Measurements from ENCODE around the gene TGFBR3.

TGFBR3 gene

GRCh38 chr1:91776068-91776794 lies 109.7 kb downstream of the TGFBR3 start:
- DNase-seq, result no peak

DNA sequence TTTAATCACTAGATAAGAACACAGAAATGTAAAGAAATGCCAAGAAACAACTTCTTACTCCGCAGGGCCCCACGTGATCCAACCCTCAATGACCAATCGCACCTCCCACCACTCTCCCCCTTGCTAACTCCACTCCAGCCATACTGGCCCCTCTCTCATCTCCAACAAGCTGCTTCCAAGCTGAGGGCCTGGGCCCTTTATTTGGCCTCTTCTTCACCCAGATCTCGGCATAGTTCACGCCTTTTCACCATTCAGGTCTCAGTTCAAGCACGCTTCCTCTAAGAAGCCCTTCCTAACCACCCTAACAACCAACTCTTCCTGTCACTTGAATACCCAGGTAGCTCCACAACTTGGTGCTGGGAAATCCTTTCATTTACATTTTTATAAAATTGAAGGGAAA lies 110.7 kb downstream of the TGFBR3 start:
- no peak for DNase-seq

DNA sequence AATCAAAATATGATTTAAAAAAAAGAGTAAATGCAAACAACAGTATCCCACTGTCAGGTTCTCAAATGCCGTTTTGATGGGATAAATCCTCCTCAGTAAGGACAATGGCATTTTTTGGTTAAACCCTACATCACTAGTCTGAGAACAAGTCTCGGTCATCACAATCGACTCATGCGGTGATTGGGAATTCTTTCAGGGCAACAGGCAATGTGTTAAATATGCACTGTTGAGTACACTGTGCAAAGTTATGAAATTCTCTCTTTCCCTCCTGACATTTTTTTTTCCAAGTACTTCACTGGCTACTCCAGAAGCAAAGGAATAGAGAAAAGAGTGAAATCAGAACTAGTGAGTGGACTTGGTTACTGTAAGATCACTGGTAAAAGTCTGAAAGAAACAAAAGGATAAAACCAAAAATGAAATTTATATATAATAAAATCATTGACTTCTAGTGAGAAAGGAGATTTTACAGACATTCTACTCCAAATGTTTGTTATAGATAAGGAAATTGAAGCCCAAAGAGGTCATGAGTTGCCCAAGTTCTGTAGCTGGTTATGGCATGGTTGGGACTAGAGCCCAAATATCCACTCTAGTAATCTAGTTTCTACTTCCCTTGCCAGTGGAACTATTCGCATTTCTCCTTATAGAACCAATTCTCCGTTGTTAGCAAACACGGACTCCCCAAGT lies 111.3 kb downstream of the TGFBR3 start:
- no peak for DNase-seq

DNA sequence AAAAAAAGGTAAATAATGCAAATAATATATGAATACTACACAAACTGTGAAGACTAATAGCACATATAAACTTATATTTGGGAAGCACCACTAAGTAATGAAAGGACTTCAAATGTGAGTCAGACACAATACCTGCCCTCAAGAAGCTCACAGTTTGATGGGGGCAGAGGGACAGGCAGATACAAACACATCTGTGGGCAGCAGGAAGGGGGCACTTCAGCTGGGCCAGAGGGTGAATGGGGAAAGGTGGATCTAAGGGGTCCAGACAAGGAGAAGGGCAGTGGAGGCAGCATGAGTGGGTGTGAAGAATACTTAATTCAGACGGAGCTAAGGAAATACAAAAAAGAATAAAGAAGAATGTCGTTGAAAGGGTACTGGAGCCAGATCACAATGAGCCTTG lies 114.2 kb downstream of the TGFBR3 start:
- DNase-seq, result no peak

GRCh38 chr1:91770667-91771268 lies 115.2 kb downstream of the TGFBR3 start:
- DNase-seq, result no peak

DNA sequence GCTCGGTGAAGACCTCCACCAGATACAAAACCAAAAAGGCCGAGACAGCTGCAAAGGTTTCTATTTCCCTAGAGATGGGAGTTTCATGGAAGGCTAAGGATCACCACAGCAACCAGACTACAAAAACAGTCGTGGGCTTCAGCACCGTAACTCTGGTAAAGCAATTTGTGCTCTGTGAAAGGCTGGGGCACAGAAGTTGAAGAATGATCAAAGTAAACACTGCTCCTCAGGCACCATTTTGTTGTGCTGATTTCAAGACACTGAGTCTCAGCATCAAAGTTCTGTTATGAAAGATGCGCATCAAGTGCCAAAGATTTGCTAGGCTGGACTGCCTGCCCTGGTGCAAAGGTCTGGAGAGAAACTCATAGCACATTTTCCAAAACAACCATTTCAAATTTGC lies 116.2 kb downstream of the TGFBR3 start:
- no peak for DNase-seq

DNA sequence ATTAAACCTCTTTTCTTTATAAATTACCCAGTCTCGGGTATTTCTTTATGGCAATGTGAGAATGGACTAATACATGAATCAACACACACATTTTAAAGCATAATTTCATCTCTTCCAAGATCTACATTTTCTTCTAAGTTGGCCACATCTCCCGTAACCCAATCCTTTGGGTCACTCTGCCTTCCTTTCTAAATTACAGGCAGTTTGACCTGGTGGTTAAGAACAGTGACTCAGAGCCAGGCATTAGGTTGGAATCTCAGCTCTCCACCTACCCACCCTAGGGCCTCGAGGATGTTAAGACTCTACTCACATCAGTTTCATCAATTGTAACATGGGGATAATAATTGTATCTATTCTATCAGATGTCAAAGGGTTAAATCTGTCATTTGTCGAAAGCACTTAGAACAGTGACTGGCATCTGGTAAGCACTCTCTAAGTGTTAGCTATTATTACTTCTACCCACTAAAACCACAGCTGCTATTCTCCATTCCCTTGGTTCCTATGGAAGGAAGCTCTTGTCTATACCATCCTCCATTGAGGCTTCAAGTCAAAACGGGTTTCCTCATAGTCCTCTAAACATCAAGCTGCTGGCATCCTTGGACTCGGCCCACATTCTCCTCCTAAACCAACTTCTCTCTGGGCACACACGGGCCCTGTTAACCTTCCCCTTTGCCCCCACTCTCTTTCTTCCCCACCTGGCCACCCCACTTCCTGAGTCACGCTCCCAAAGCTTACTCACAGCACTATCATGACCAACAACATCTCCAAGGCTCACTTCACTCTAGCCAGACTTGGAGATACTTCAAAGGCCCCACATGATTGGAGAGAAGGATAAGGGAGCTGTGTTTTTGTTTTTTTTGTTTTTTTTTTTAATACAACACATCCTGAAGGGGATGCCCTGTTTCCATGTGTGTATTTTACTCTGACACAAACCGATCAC lies 116.9 kb downstream of the TGFBR3 start:
- no peak for DNase-seq

- no peak for DNase-seq
Observed at GRCh38 chr1:91768120-91768519, 117.8 kb downstream of the TGFBR3 start.

DNA sequence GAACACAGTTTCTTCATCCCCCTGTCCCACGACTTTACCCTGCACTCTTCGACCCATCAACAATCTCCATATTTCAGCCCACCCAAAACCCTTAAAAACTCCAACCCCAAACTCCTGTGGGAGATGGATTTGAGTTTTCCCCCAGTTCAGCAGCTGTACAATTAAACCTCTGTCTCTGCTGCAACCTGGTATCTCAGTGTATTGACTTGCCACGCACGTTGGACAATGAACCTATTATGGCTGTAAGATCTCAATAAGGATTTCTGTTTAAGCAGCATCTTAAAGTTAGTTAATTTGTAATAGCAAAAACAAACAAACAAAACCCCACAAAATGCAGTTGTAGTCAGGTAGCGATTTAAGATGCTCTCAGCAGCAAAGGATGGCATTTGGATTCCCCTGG lies 119.1 kb downstream of the TGFBR3 start:
- no peak for DNase-seq

DNA sequence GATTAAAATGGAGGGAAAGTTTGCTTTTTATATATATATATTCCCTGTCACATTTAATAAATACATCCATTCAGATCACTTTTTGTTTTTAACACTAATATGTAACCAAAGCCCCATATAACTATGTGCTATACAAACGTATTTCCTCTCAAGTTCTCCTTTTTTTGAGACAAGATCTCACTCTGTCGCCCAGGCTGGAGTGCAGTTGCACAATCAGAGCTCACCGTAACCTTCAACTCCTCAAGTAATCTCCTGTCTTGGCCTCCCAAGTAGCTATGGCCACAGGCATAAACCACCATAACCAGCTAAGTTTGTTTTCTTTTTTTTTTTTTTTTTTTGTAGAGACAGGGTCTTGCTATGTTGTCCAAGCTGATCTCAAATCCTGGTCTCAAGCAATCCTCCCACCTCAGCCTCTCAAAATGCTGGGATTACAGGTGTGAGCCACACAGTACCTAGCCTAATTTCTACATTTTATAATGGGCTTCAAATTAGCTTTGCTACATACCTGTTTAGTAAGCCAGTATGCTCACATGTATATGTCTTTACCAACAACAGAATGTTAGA lies 120.0 kb downstream of the TGFBR3 start:
- peak; percentile 63 for DNase-seq

DNA sequence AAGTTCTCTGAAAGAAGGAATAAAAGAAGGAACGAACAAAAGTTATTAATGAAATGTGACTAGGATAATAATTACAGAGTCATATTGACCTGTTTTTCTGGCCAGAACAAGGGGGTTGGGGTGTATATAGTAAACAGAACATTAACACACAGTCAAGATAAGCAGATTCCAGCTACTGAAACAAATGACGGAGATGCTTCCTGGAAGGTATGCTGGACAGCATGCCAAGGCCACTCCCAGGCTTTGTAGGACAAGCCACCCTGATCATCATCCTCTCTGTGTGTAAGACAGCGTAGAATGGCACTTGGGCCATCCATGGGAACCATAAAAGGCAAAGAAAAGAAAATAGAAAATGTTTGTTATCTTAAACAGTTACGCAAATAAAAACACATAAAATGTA lies 120.7 kb downstream of the TGFBR3 start:
- no peak for DNase-seq

DNA sequence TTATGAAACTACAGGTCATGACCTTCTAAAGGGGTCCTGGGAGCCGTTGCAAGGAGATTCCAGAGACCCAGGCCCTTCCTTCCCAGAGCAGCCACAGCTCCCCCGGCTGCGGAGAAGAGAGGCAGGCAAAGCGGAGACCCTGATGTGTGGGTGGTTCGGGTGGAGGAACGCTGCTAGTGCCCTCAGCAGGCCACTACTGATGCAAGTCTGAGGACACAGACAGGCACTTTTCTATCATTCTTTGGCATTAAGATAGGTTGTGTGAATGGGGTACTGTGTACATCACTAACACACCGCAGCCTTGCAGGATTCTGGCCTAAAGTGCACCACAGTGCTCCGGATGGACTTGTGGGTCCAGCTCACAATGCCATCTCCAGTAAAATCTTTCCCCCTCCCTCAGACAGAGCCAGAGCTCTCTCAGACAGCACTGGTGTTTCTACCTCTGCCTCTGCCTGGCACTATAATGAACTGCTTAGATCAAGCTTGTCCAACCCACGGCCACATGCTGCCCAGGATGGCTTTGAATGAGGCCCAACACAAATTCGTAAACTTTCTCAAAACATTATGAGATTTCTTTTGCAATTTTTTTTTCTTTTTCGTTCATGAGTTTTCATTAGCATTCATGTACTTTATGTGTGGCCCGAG lies 121.4 kb downstream of the TGFBR3 start:
- no peak for DNase-seq

DNA sequence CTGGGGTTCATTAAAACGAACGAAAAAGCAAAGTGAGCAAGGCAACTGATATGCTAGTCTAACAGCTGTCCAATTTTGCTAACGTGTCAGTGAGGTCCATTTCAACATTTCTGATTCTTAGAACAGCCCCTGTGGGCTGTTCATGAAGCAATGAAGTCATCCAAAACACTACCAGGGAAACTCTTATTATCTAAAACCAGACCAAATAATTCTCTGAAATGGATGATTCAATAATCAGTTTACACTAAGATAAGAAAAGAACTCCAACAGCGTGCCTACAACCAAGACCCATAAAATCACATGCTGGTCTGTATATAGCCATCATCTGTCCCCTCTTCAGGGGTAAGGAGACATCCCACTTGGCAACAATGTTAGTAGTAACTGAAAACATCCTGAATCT lies 122.7 kb downstream of the TGFBR3 start:
- DNase-seq, result peak; percentile 63

- DNase-seq, result no peak
Observed at GRCh38 chr1:91761295-91761721, 124.6 kb downstream of the TGFBR3 start.

DNA sequence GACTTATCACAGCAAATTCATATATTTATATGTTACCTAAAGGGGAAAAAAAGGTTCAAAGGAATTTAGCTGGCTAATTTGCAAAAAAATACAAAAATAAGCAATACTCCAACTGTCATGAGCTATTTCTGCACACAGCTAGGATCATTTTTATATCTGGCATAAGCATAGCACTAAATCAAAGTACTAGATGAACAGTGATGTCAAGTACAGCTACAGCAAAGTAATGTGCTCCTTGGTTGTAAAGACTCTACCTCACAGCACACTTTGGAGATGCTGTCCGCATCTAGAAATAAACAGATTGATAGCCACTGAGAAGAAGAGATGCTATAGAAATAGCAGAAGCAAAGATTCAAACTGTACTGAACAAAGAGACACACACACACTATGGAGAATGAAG lies 125.4 kb downstream of the TGFBR3 start:
- no peak for DNase-seq

- no peak for DNase-seq
Observed at GRCh38 chr1:91759076-91759475, 126.9 kb downstream of the TGFBR3 start.

- DNase-seq, result no peak
Observed at GRCh38 chr1:91757763-91758460, 128.0 kb downstream of the TGFBR3 start.

- DNase-seq, result no peak
Observed at GRCh38 chr1:91755702-91756287, 130.2 kb downstream of the TGFBR3 start.

- DNase-seq, result no peak
Observed at GRCh38 chr1:91754816-91755580, 131.0 kb downstream of the TGFBR3 start.

DNA sequence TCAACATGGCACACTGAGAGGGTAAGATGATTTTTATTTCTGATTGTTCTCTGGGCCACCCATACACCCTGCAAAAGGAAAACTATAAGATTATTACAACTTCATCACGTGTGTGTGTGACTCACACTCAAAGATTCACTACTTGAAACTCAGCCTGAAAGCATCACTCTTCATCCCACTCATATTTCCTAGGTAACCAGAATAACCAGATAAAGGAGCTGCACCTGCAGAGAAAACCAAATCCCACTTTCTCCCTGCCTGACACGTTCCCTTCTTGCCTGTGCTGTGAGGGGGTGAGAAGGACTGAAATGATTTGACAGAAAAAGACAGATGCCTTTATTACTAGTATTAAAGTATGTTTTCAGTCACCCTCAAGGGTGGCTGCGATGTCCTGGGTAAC lies 131.6 kb downstream of the TGFBR3 start:
- DNase-seq, result no peak
